Spleen (tissue), 11 donors: ENCODE results near the gene ABCG4. TPM values are rescaled to one million over a fixed set of nuclear protein-coding genes. Genes with fewer than 3 reads are reported as not detected.
"Not testable (repeated sequence)": the region's sequence is repeated elsewhere in the genome, so short reads cannot be mapped to it uniquely, and the experiment has no call there.

Experiments used
- DNase-seq: peaks from one replicate; pipeline ENCODE4 v3.0.0-alpha.2; 2020
- H3K27ac ChIP-seq, 8 donors: fragments of 200-600 bp; sonication (generic) in 7 of 8; 1 replicate in 4 of 8; 2 replicates in 4 of 8; pipeline versions ENCODE4 v1.5.0 to v1.8.0; 2016 to 2021; ENCODE audit warnings: inconsistent platforms in 4 of 8, mild to moderate bottlenecking in 4 of 8, moderate library complexity in 1 of 8
- H3K27me3 ChIP-seq, 7 donors: fragments of 200-600 bp; sonication (generic) in 6 of 7; replicated peaks in 1 of 7; 1 replicate in 4 of 7; 2 replicates in 3 of 7; pipeline versions ENCODE4 v1.5.0 to v1.8.0; 2016 to 2021; ENCODE audit warnings: inconsistent platforms in 3 of 7, mild to moderate bottlenecking in 1 of 7
- H3K36me3 ChIP-seq, 6 donors: fragments of 200-600 bp; sonication (generic) in 5 of 6; 1 replicate in 4 of 6; 2 replicates in 2 of 6; pipeline versions ENCODE4 v1.5.0 to v1.8.0; 2016 to 2021; ENCODE audit warnings: inconsistent platforms in 2 of 6
- H3K4me1 ChIP-seq, 6 donors: fragments of 200-600 bp; sonication (generic) in 5 of 6; 1 replicate in 3 of 6; 2 replicates in 3 of 6; pipeline versions ENCODE4 v1.5.0 to v1.8.0; 2016 to 2021; ENCODE audit warnings: inconsistent platforms in 3 of 6
- H3K4me3 ChIP-seq, 8 donors: fragments of 200-600 bp; sonication (generic) in 7 of 8; 1 replicate in 4 of 8; 2 replicates in 4 of 8; pipeline versions ENCODE4 v1.5.0 to v1.8.0; 2016 to 2021; ENCODE audit warnings: inconsistent platforms in 4 of 8, mild to moderate bottlenecking in 4 of 8, moderate library complexity in 2 of 8
- H3K9me3 ChIP-seq, 8 donors: fragments of 200-600 bp; sonication (generic) in 7 of 8; 1 replicate in 4 of 8; 2 replicates in 4 of 8; pipeline versions ENCODE4 v1.5.0 to v1.8.0; 2016 to 2021; ENCODE audit warnings: inconsistent platforms in 4 of 8
- CTCF ChIP-seq, 11 experiments: fragments of 200-600 bp in 7 of 11; fragments of 450-650 bp in 4 of 11; sonication (generic) in 4 of 11; IDR thresholded peaks in 8 of 11; conservative IDR thresholded peaks in 3 of 11; 1 replicate in 7 of 11; 2 replicates in 4 of 11; pipeline versions ENCODE4 v1.4.0 to v1.8.0; 2016 to 2021; ENCODE audit warnings: antibody characterized with exemption in 11 of 11, inconsistent platforms in 4 of 11, mild to moderate bottlenecking in 1 of 11
- POLR2A ChIP-seq, 3 donors: fragments of 450-650 bp; IDR thresholded peaks; one replicate each; pipeline ENCODE4 v1.5.1; 2017; ENCODE audit warnings: antibody characterized with exemption in 3 of 3, mild to moderate bottlenecking in 1 of 3
- POLR2AphosphoS5 ChIP-seq, 3 donors: sonication (generic); formaldehyde crosslinking; IDR thresholded peaks; one replicate each; pipeline ENCODE4 v1.5.1; 2017; ENCODE audit warnings: antibody characterized with exemption in 3 of 3
- WGBS, 5 donors: extraction: QIAGEN DNeasy Blood & Tissue Kit in 3 of 5; methylation state at CpG; one replicate each; pipeline versions ENCODE4 v1.1.5 to v1.1.7; 2013 to 2018; 5-methylcytosine and 5-hydroxymethylcytosine counted together
- intact Hi-C: fragments of 100-400 bp; cut with DNase I; formaldehyde crosslinking; loops from one replicate; pipeline ENCODE4 v1.15.0; 2023; ENCODE audit warnings: low total_unique reads
- polyA plus RNA-seq, 3 donors: library from polyadenylated mRNA; stranded (reverse); fragments of 200-250 nt; gene quantifications; one replicate each; pipeline ENCODE4 v1.2.1, GENCODE V29; 2013
- total RNA-seq, 7 donors: library from RNA; depleted of rRNA in 3 of 7; stranded (reverse); fragments of >200 nt in 3 of 7; fragmentation: NEBNext Ultra II Directional in 4 of 7; extraction: Animal tissue kit (Norgen Biotek cat#: 25700) in 4 of 7; gene quantifications; one replicate each; pipeline versions ENCODE4 v1.1.0 to v1.2.1, GENCODE V29; 2016 to 2021
- donor health status: healthy with polysubstance abuse.
- donor health status: DM: no; HTN: no; CAD: no; lungs with moderate emphysema.
- donor health status: DM: no; HTN: no; CAD: no.
- donor health status: Bipolar disorder and iron deficiency.
- donor health status: healthy.
- donor health status: DM: no; HTN: no; CAD: no.
- donor health status: DM: yes; HTN: yes; CAD: no.

ABCG4 gene
- total and polyA plus RNA-seq, 10 donors: 0.03 to 0.32 (median 0.20) TPM; not detected in 4

- H3K27me3 ChIP-seq: no peaks in the 10 kb centered on the region
These were observed 50.1 kb downstream of the ABCG4 start for GRCh38 chr11:119198925-119199324.

GRCh38 chr11:119201236-119201635, 52.4 kb downstream of the ABCG4 start:
- H3K27me3 ChIP-seq, H3K27ac ChIP-seq, intact Hi-C loops, H3K9me3 ChIP-seq, H3K4me3 ChIP-seq, H3K36me3 ChIP-seq: not testable (repeated sequence)
- WGBS, 5 donors: 81 to 93% (median 86%) methylated on average over 5 of the region's 5 CpGs
- DNase-seq: peak; percentile 21
- H3K4me1 ChIP-seq: peaks cover 6 to 35% (median 21%) of the 10 kb centered on the region in 6 donors

More at GRCh38 chr11:119198925-119199324, 50.1 kb downstream of the ABCG4 start:
- intact Hi-C loops: loop anchor here (10.0 kb wide), 1 partner anchor 104 kb away; a partner anchor contains a TSS
- Histone ChIP-seq H3K4me3 (no peak overlapping the region), H3K4me1 (peaks cover 0 to 33% (median 8%) of the 10 kb centered on the region in 6 donors), H3K27ac (no peak overlapping the region), H3K36me3 (no peaks in the 10 kb centered on the region), H3K9me3 (no peaks in the 10 kb centered on the region)
- 90 to 94% (median 94%) methylated on average over 6 of the region's 6 CpGs for WGBS, 5 donors
- peak; percentile 40 for DNase-seq
- TF ChIP-seq CTCF (IDR thresholded peaks at IDR 0.05 in 8 of 11, conservative IDR thresholded peaks at IDR 0.05 in 3 of 11) (no peak), POLR2AphosphoS5 (IDR thresholded peaks at IDR 0.05) (no peak)

- no peaks in the 10 kb centered on the region for H3K36me3 ChIP-seq
- DNase-seq: peak; percentile 15
- WGBS, 5 donors: 91 to 93% (median 93%) methylated on average over 7 of the region's 7 CpGs
- no peak overlapping the region for H3K27ac ChIP-seq
- TF ChIP-seq CTCF (IDR thresholded peaks at IDR 0.05 in 8 of 11, conservative IDR thresholded peaks at IDR 0.05 in 3 of 11): no peak
- TF ChIP-seq POLR2A (IDR thresholded peaks at IDR 0.05): no peak
- TF ChIP-seq POLR2AphosphoS5 (IDR thresholded peaks at IDR 0.05): no peak
- H3K4me1 ChIP-seq: peaks cover 8 to 30% (median 19%) of the 10 kb centered on the region in 6 donors
- H3K4me3 ChIP-seq: no peak overlapping the region
- H3K27me3 ChIP-seq: no peaks in the 10 kb centered on the region
- intact Hi-C loops: no loop called here
- H3K9me3 ChIP-seq: no peaks in the 10 kb centered on the region
These were observed 53.7 kb downstream of the ABCG4 start for GRCh38 chr11:119202554-119202953.

GRCh38 chr11:119204066-119204465, 55.2 kb downstream of the ABCG4 start:
- Histone ChIP-seq H3K36me3 (no peaks in the 10 kb centered on the region), H3K27ac (peak overlapping the region in 1 of 8 donors; percentile 98), H3K9me3 (no peaks in the 10 kb centered on the region), H3K4me1 (peaks cover 14 to 39% (median 34%) of the 10 kb centered on the region in 6 donors), H3K4me3 (no peak overlapping the region), H3K27me3 (no peaks in the 10 kb centered on the region)
- TF ChIP-seq POLR2AphosphoS5 (IDR thresholded peaks at IDR 0.05): no peak
- TF ChIP-seq POLR2A (IDR thresholded peaks at IDR 0.05): no peak
- TF ChIP-seq CTCF (IDR thresholded peaks at IDR 0.05 in 8 of 11, conservative IDR thresholded peaks at IDR 0.05 in 3 of 11): no peak
- DNase-seq: peak; percentile 5
- intact Hi-C loops: no loop called here
- 91 to 95% (median 94%) methylated on average over 9 of the region's 9 CpGs for WGBS, 5 donors

GRCh38 chr11:119205080-119205479, 56.2 kb downstream of the ABCG4 start:
- WGBS, 5 donors: 25 to 34% (median 29%) methylated on average over 10 of the region's 10 CpGs
- Histone ChIP-seq H3K27ac (peak overlapping the region in 7 of 8 donors; percentile 94 to 98 (median 96)), H3K4me1 (peaks cover 14 to 49% (median 41%) of the 10 kb centered on the region in 6 donors), H3K9me3 (no peaks in the 10 kb centered on the region), H3K4me3 (peak overlapping the region in 7 of 8 donors; percentile 87 to 98 (median 95)), H3K27me3 (no peaks in the 10 kb centered on the region), H3K36me3 (no peaks in the 10 kb centered on the region)
- intact Hi-C loops: no loop called here
- no peak for TF ChIP-seq POLR2AphosphoS5 (IDR thresholded peaks at IDR 0.05)
- no peak for TF ChIP-seq CTCF (IDR thresholded peaks at IDR 0.05 in 8 of 11, conservative IDR thresholded peaks at IDR 0.05 in 3 of 11)
- TF ChIP-seq POLR2A (IDR thresholded peaks at IDR 0.05): no peak
- DNase-seq: peak; percentile 87
